ENCODE data around the gene CDK9.

DNA sequence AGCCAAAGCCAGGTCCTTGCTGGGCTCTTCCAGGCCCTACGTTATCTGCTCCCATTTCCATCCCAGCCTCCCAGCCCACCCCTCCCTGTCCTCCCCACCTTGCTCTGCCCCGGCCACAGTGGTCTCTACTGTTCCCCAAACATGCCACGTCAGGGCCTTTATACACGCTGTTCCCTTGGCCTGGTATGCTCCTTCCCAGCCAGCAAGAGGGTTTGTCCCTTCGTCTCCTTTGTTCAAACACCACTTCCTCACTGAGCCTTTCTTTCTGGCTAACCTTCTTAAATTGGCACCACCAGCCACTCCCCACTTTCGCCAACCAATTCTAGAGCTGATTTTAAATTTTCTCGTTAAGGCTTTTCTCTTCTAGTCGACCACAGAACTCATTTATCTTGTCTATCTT is 17.1 kb upstream of the CDK9 start:
- TF ChIP-seq, protein P1, sequence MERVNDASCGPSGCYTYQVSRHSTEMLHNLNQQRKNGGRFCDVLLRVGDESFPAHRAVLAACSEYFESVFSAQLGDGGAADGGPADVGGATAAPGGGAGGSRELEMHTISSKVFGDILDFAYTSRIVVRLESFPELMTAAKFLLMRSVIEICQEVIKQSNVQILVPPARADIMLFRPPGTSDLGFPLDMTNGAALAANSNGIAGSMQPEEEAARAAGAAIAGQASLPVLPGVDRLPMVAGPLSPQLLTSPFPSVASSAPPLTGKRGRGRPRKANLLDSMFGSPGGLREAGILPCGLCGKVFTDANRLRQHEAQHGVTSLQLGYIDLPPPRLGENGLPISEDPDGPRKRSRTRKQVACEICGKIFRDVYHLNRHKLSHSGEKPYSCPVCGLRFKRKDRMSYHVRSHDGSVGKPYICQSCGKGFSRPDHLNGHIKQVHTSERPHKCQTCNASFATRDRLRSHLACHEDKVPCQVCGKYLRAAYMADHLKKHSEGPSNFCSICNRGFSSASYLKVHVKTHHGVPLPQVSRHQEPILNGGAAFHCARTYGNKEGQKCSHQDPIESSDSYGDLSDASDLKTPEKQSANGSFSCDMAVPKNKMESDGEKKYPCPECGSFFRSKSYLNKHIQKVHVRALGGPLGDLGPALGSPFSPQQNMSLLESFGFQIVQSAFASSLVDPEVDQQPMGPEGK (CRISPR knock-in tag; IDR thresholded peaks at IDR 0.05; ENCODE audit: borderline replicate concordance), result no peak
- TF ChIP-seq, protein P2, sequence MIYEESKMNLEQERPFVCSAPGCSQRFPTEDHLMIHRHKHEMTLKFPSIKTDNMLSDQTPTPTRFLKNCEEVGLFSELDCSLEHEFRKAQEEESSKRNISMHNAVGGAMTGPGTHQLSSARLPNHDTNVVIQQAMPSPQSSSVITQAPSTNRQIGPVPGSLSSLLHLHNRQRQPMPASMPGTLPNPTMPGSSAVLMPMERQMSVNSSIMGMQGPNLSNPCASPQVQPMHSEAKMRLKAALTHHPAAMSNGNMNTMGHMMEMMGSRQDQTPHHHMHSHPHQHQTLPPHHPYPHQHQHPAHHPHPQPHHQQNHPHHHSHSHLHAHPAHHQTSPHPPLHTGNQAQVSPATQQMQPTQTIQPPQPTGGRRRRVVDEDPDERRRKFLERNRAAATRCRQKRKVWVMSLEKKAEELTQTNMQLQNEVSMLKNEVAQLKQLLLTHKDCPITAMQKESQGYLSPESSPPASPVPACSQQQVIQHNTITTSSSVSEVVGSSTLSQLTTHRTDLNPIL (CRISPR knock-in tag; IDR thresholded peaks at IDR 0.05; ENCODE audit: low read depth), result no peak
- TF ChIP-seq ZFP3 (CRISPR knock-in tag; IDR thresholded peaks at IDR 0.05) (no peak), CSDC2 (CRISPR knock-in tag; IDR thresholded peaks at IDR 0.05) (no peak), TCF4 (CRISPR knock-in tag; IDR thresholded peaks at IDR 0.05; ENCODE audit: borderline replicate concordance) (no peak), ARNTL (CRISPR knock-in tag; IDR thresholded peaks at IDR 0.05; ENCODE audit: borderline replicate concordance, low read depth) (no peak), ZNF70 (CRISPR knock-in tag; IDR thresholded peaks at IDR 0.05) (no peak), RARB (CRISPR knock-in tag; IDR thresholded peaks at IDR 0.05) (no peak), ZNF8 (CRISPR knock-in tag; IDR thresholded peaks at IDR 0.05) (no peak)
- TF ChIP-seq, protein P3, sequence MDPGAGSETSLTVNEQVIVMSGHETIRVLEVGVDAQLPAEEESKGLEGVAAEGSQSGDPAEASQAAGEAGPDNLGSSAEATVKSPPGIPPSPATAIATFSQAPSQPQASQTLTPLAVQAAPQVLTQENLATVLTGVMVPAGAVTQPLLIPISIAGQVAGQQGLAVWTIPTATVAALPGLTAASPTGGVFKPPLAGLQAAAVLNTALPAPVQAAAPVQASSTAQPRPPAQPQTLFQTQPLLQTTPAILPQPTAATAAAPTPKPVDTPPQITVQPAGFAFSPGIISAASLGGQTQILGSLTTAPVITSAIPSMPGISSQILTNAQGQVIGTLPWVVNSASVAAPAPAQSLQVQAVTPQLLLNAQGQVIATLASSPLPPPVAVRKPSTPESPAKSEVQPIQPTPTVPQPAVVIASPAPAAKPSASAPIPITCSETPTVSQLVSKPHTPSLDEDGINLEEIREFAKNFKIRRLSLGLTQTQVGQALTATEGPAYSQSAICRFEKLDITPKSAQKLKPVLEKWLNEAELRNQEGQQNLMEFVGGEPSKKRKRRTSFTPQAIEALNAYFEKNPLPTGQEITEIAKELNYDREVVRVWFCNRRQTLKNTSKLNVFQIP (CRISPR knock-in tag; IDR thresholded peaks at IDR 0.05; ENCODE audit: borderline replicate concordance, low read depth), result no peak

Measured in SK-N-SH treated with all-trans-retinoic acid at 6 μM for 48 hours (cell line).